Spleen (tissue), 11 donors: Measurements from ENCODE around the gene EPHA7. TPM values are rescaled to one million over a fixed set of nuclear protein-coding genes. Genes with fewer than 3 reads are reported as not detected.
A peak's percentile ranks its signal among the peaks of the same experiment; 100 is the strongest.

ENCODE experiments used
- DNase-seq: peaks from one replicate; pipeline ENCODE4 v3.0.0-alpha.2; 2020
- H3K27ac ChIP-seq, 8 donors: fragments of 200-600 bp; sonication (generic) in 7 of 8; 1 replicate in 4 of 8; 2 replicates in 4 of 8; pipeline versions ENCODE4 v1.5.0 to v1.8.0; 2016 to 2021; ENCODE audit warnings: inconsistent platforms in 4 of 8, mild to moderate bottlenecking in 4 of 8, moderate library complexity in 1 of 8
- H3K27me3 ChIP-seq, 7 donors: fragments of 200-600 bp; sonication (generic) in 6 of 7; replicated peaks in 1 of 7; 1 replicate in 4 of 7; 2 replicates in 3 of 7; pipeline versions ENCODE4 v1.5.0 to v1.8.0; 2016 to 2021; ENCODE audit warnings: inconsistent platforms in 3 of 7, mild to moderate bottlenecking in 1 of 7
- H3K36me3 ChIP-seq, 6 donors: fragments of 200-600 bp; sonication (generic) in 5 of 6; 1 replicate in 4 of 6; 2 replicates in 2 of 6; pipeline versions ENCODE4 v1.5.0 to v1.8.0; 2016 to 2021; ENCODE audit warnings: inconsistent platforms in 2 of 6
- H3K4me1 ChIP-seq, 6 donors: fragments of 200-600 bp; sonication (generic) in 5 of 6; 1 replicate in 3 of 6; 2 replicates in 3 of 6; pipeline versions ENCODE4 v1.5.0 to v1.8.0; 2016 to 2021; ENCODE audit warnings: inconsistent platforms in 3 of 6
- H3K4me3 ChIP-seq, 8 donors: fragments of 200-600 bp; sonication (generic) in 7 of 8; 1 replicate in 4 of 8; 2 replicates in 4 of 8; pipeline versions ENCODE4 v1.5.0 to v1.8.0; 2016 to 2021; ENCODE audit warnings: inconsistent platforms in 4 of 8, mild to moderate bottlenecking in 4 of 8, moderate library complexity in 2 of 8
- H3K9me3 ChIP-seq, 8 donors: fragments of 200-600 bp; sonication (generic) in 7 of 8; 1 replicate in 4 of 8; 2 replicates in 4 of 8; pipeline versions ENCODE4 v1.5.0 to v1.8.0; 2016 to 2021; ENCODE audit warnings: inconsistent platforms in 4 of 8
- CTCF ChIP-seq, 11 experiments: fragments of 200-600 bp in 7 of 11; fragments of 450-650 bp in 4 of 11; sonication (generic) in 4 of 11; IDR thresholded peaks in 8 of 11; conservative IDR thresholded peaks in 3 of 11; 1 replicate in 7 of 11; 2 replicates in 4 of 11; pipeline versions ENCODE4 v1.4.0 to v1.8.0; 2016 to 2021; ENCODE audit warnings: antibody characterized with exemption in 11 of 11, inconsistent platforms in 4 of 11, mild to moderate bottlenecking in 1 of 11
- POLR2A ChIP-seq, 3 donors: fragments of 450-650 bp; IDR thresholded peaks; one replicate each; pipeline ENCODE4 v1.5.1; 2017; ENCODE audit warnings: antibody characterized with exemption in 3 of 3, mild to moderate bottlenecking in 1 of 3
- POLR2AphosphoS5 ChIP-seq, 3 donors: sonication (generic); formaldehyde crosslinking; IDR thresholded peaks; one replicate each; pipeline ENCODE4 v1.5.1; 2017; ENCODE audit warnings: antibody characterized with exemption in 3 of 3
- WGBS, 5 donors: extraction: QIAGEN DNeasy Blood & Tissue Kit in 3 of 5; methylation state at CpG; one replicate each; pipeline versions ENCODE4 v1.1.5 to v1.1.7; 2013 to 2018; 5-methylcytosine and 5-hydroxymethylcytosine counted together
- intact Hi-C: fragments of 100-400 bp; cut with DNase I; formaldehyde crosslinking; loops from one replicate; pipeline ENCODE4 v1.15.0; 2023; ENCODE audit warnings: low total_unique reads
- polyA plus RNA-seq, 3 donors: library from polyadenylated mRNA; stranded (reverse); fragments of 200-250 nt; gene quantifications; one replicate each; pipeline ENCODE4 v1.2.1, GENCODE V29; 2013
- total RNA-seq, 7 donors: library from RNA; depleted of rRNA in 3 of 7; stranded (reverse); fragments of >200 nt in 3 of 7; fragmentation: NEBNext Ultra II Directional in 4 of 7; extraction: Animal tissue kit (Norgen Biotek cat#: 25700) in 4 of 7; gene quantifications; one replicate each; pipeline versions ENCODE4 v1.1.0 to v1.2.1, GENCODE V29; 2016 to 2021
- donor health status: healthy with polysubstance abuse.
- donor health status: DM: no; HTN: no; CAD: no; lungs with moderate emphysema.
- donor health status: DM: no; HTN: no; CAD: no.
- donor health status: Bipolar disorder and iron deficiency.
- donor health status: healthy.
- donor health status: DM: no; HTN: no; CAD: no.
- donor health status: DM: yes; HTN: yes; CAD: no.

Gene EPHA7
- total and polyA plus RNA-seq, 10 donors = 0.78 to 28.8 (median 12.5) TPM

GRCh38 chr6:93394471-93394870 is 24.9 kb downstream of the EPHA7 start:
- 60 to 70% (median 63%) methylated on average over 2 of the region's 2 CpGs for WGBS, 5 donors
- Histone ChIP-seq H3K27me3 (no peaks in the 10 kb centered on the region), H3K4me3 (no peak overlapping the region), H3K9me3 (no peaks in the 10 kb centered on the region), H3K4me1 (no peaks in the 10 kb centered on the region), H3K27ac (peak overlapping the region in 1 of 8 donors; percentile 3), H3K36me3 (no peaks in the 10 kb centered on the region)
- intact Hi-C loops = no loop called here
- no peak for DNase-seq
- TF ChIP-seq POLR2AphosphoS5 (IDR thresholded peaks at IDR 0.05) = no peak
- no peak for TF ChIP-seq POLR2A (IDR thresholded peaks at IDR 0.05)
- no peak for TF ChIP-seq CTCF (IDR thresholded peaks at IDR 0.05 in 8 of 11, conservative IDR thresholded peaks at IDR 0.05 in 3 of 11)

GRCh38 chr6:93393554-93394074 is 25.7 kb downstream of the EPHA7 start:
- Histone ChIP-seq H3K4me3 (no peak overlapping the region), H3K36me3 (no peaks in the 10 kb centered on the region), H3K27ac (peak overlapping the region in 3 of 8 donors; percentile 0 to 10 (median 2)), H3K27me3 (no peaks in the 10 kb centered on the region), H3K4me1 (no peaks in the 10 kb centered on the region), H3K9me3 (no peaks in the 10 kb centered on the region)
- DNase-seq = no peak
- WGBS, 5 donors = 63 to 86% (median 80%) methylated on average over 3 of the region's 3 CpGs
- TF ChIP-seq POLR2A (IDR thresholded peaks at IDR 0.05) = no peak
- TF ChIP-seq POLR2AphosphoS5 (IDR thresholded peaks at IDR 0.05) = no peak
- TF ChIP-seq CTCF (IDR thresholded peaks at IDR 0.05 in 8 of 11, conservative IDR thresholded peaks at IDR 0.05 in 3 of 11) = no peak
- intact Hi-C loops = no loop called here

- H3K27me3 ChIP-seq = no peaks in the 10 kb centered on the region
- H3K36me3 ChIP-seq = no peaks in the 10 kb centered on the region
- intact Hi-C loops = no loop called here
- H3K27ac ChIP-seq = peak overlapping the region in 1 of 8 donors; percentile 0
- H3K4me3 ChIP-seq = no peak overlapping the region
- no peaks in the 10 kb centered on the region for H3K4me1 ChIP-seq
- no peak for TF ChIP-seq CTCF (IDR thresholded peaks at IDR 0.05 in 8 of 11, conservative IDR thresholded peaks at IDR 0.05 in 3 of 11)
- TF ChIP-seq POLR2A (IDR thresholded peaks at IDR 0.05) = no peak
- no peak for TF ChIP-seq POLR2AphosphoS5 (IDR thresholded peaks at IDR 0.05)
- WGBS, 5 donors = 59 to 81% (median 63%) methylated on average over 1 of the region's 1 CpG
- no peaks in the 10 kb centered on the region for H3K9me3 ChIP-seq
- no peak for DNase-seq
Observed at GRCh38 chr6:93392797-93393196, 26.6 kb downstream of the EPHA7 start.

GRCh38 chr6:93391965-93392364 is 27.4 kb downstream of the EPHA7 start:
- H3K9me3 ChIP-seq = peaks cover 0 to 5% (median 0%) of the 10 kb centered on the region in 8 donors
- TF ChIP-seq CTCF (IDR thresholded peaks at IDR 0.05 in 8 of 11, conservative IDR thresholded peaks at IDR 0.05 in 3 of 11) = no peak
- no peak for TF ChIP-seq POLR2A (IDR thresholded peaks at IDR 0.05)
- TF ChIP-seq POLR2AphosphoS5 (IDR thresholded peaks at IDR 0.05) = no peak
- H3K27me3 ChIP-seq = no peaks in the 10 kb centered on the region
- intact Hi-C loops = no loop called here
- no peaks in the 10 kb centered on the region for H3K36me3 ChIP-seq
- no peaks in the 10 kb centered on the region for H3K4me1 ChIP-seq
- H3K4me3 ChIP-seq = peak overlapping the region in 1 of 8 donors; percentile 10
- DNase-seq = no peak
- 56 to 70% (median 60%) methylated on average over 5 of the region's 5 CpGs for WGBS, 5 donors
- peak overlapping the region in 3 of 8 donors; percentile 14 to 33 (median 25) for H3K27ac ChIP-seq
